Esophagus muscularis mucosa (tissue), 4 donors: Measurements from ENCODE around the gene SAMD3.

Experiments used
- EP300 ChIP-seq: sonication (generic); formaldehyde crosslinking; IDR thresholded peaks from one replicate; pipeline ENCODE4 v1.6.1; 2017; ENCODE audit warnings: antibody characterized with exemption
- POLR2A ChIP-seq: fragments of 450-650 bp; IDR thresholded peaks from one replicate; pipeline ENCODE4 v1.6.1; 2017; ENCODE audit warnings: antibody characterized with exemption, moderate library complexity, mild to moderate bottlenecking, low read depth
- POLR2AphosphoS5 ChIP-seq, 2 donors: sonication (generic); formaldehyde crosslinking; IDR thresholded peaks; one replicate each; pipeline ENCODE4 v1.6.1; 2017; ENCODE audit warnings: antibody characterized with exemption in 2 of 2
- TF ChIP-seq, protein P1 (sequence below), 3 experiments: fragments of 200-600 bp in 2 of 3; fragments of 450-650 bp in 1 of 3; sonication (generic) in 2 of 3; IDR thresholded peaks; one replicate each; pipeline ENCODE4 v1.5.1; 2017 to 2019; ENCODE audit warnings: antibody characterized with exemption in 3 of 3, mild to moderate bottlenecking in 2 of 3, moderate library complexity in 1 of 3

DNA sequence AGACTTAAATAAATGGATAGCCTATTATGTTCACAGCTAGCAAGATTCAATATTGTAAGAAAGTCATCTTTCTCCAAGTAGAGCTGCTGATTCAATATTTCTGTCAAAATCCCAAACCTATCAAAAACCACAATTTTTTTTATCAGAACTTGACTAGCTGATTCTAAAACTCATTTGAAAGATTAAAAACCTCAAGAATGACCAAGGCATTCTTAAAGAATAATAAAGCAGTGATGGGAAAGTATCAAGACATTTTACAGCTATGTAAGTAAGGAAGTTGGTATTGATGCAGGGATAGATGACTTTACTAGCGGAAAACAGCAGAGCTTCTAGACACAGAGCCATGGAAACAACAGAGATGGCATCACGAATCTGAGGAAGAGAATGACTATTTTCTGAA lies 64.7 kb downstream of the SAMD3 start:
- TF ChIP-seq, protein P1, sequence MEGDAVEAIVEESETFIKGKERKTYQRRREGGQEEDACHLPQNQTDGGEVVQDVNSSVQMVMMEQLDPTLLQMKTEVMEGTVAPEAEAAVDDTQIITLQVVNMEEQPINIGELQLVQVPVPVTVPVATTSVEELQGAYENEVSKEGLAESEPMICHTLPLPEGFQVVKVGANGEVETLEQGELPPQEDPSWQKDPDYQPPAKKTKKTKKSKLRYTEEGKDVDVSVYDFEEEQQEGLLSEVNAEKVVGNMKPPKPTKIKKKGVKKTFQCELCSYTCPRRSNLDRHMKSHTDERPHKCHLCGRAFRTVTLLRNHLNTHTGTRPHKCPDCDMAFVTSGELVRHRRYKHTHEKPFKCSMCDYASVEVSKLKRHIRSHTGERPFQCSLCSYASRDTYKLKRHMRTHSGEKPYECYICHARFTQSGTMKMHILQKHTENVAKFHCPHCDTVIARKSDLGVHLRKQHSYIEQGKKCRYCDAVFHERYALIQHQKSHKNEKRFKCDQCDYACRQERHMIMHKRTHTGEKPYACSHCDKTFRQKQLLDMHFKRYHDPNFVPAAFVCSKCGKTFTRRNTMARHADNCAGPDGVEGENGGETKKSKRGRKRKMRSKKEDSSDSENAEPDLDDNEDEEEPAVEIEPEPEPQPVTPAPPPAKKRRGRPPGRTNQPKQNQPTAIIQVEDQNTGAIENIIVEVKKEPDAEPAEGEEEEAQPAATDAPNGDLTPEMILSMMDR (IDR thresholded peaks at IDR 0.05): no peak
- TF ChIP-seq POLR2A (no peak), POLR2AphosphoS5 (IDR thresholded peaks at IDR 0.05) (no peak), EP300 (no peak)
